Epithelial cell of proximal tubule (primary cell): ENCODE data around the gene RHOB. TPM values are rescaled to one million over a fixed set of nuclear protein-coding genes. Genes with fewer than 3 reads are reported as not detected.
"Not testable (repeated sequence)": the region's sequence is repeated elsewhere in the genome, so short reads cannot be mapped to it uniquely, and the experiment has no call there.

Experiments used
- DNase-seq: peaks from one replicate; pipeline ENCODE4 v3.0.0-alpha.2; 2011; ENCODE audit warnings: low read depth
- H3K4me3 ChIP-seq: 2 replicates; pipeline ENCODE4 v1.5.1; 2011; ENCODE audit warnings: low read depth, mild to moderate bottlenecking, low read length
- CTCF ChIP-seq: conservative IDR thresholded peaks from 2 replicates; pipeline ENCODE4 v1.5.1; 2012; ENCODE audit warnings: low read depth, mild to moderate bottlenecking, low read length
- total RNA-seq: library from RNA; depleted of rRNA; stranded (reverse); fragments of >200 nt; gene quantifications from 2 replicates; pipeline ENCODE4 v1.2.3, GENCODE V29; 2015

RHOB gene
- total RNA-seq, 1 donor from 2014 or later: 160 TPM

GRCh38 chr2:20454036-20454981 lies 7.4 kb downstream of the RHOB start:
- TF ChIP-seq CTCF: no peak
- DNase-seq: no peak

GRCh38 chr2:20455076-20455587 lies 8.3 kb downstream of the RHOB start:
- DNase-seq: no peak
- no peak for TF ChIP-seq CTCF
- no peak overlapping the region for H3K4me3 ChIP-seq

More at GRCh38 chr2:20454036-20454981, 7.4 kb downstream of the RHOB start:
- H3K4me3 ChIP-seq: no peak overlapping the region

- no peak for TF ChIP-seq CTCF
- DNase-seq: no peak
- H3K4me3 ChIP-seq: no peak overlapping the region
These were observed 9.3 kb downstream of the RHOB start for GRCh38 chr2:20456116-20456571.

GRCh38 chr2:20456636-20457426 lies 10.0 kb downstream of the RHOB start:
- DNase-seq: no peak
- H3K4me3 ChIP-seq: no peak overlapping the region
- TF ChIP-seq CTCF: no peak

- TF ChIP-seq CTCF: no peak
These were observed 11.1 kb downstream of the RHOB start for GRCh38 chr2:20457661-20458630.

GRCh38 chr2:20458737-20459484 lies 12.0 kb downstream of the RHOB start:
- not testable (repeated sequence) for DNase-seq

More at GRCh38 chr2:20457661-20458630, 11.1 kb downstream of the RHOB start:
- H3K4me3 ChIP-seq: no peak overlapping the region
- no peak for DNase-seq

More at GRCh38 chr2:20458737-20459484, 12.0 kb downstream of the RHOB start:
- not testable (repeated sequence) for H3K4me3 ChIP-seq
